Mesenchymal stem cell (in vitro differentiated cells and primary cell): Measurements from ENCODE around the gene CACNA1I.

Source experiments
- DNase-seq: peaks from one replicate; pipeline ENCODE4 v3.0.0-alpha.2; 2013
- H2AFZ ChIP-seq: one replicate; pipeline ENCODE4 v1.6.1; 2013; ENCODE audit warnings: low read depth, mild to moderate bottlenecking, control low read depth, inconsistent platforms, low read length, moderate library complexity
- H2AK5ac ChIP-seq: 2 replicates; pipeline ENCODE4 v1.6.1; 2013; ENCODE audit warnings: low read length, moderate library complexity, mild to moderate bottlenecking, inconsistent platforms; ENCODE audit not compliant: severe bottlenecking
- H2BK120ac ChIP-seq: one replicate; pipeline ENCODE4 v1.6.1; 2013; ENCODE audit warnings: low read depth, mild to moderate bottlenecking, inconsistent platforms, low read length, moderate library complexity
- H2BK12ac ChIP-seq, 2 experiments: one replicate each; pipeline ENCODE4 v1.6.1; 2013; ENCODE audit warnings: inconsistent platforms in 2 of 2, low read length in 2 of 2, mild to moderate bottlenecking in 2 of 2, moderate library complexity in 2 of 2, control low read depth in 1 of 2
- H2BK15ac ChIP-seq: one replicate; pipeline ENCODE4 v1.6.1; 2013; ENCODE audit warnings: mild to moderate bottlenecking, low read depth, inconsistent platforms; ENCODE audit not compliant: poor library complexity, severe bottlenecking
- H2BK5ac ChIP-seq: 2 replicates; pipeline ENCODE4 v1.6.1; 2013; ENCODE audit warnings: low read depth, mild to moderate bottlenecking, low read length, control low read depth, inconsistent platforms; ENCODE audit not compliant: poor library complexity, severe bottlenecking
- H3K14ac ChIP-seq, 2 experiments: one replicate each; pipeline ENCODE4 v1.6.1; 2013; ENCODE audit warnings: inconsistent platforms in 2 of 2, low read length in 2 of 2, control low read depth in 1 of 2, mild to moderate bottlenecking in 1 of 2, moderate library complexity in 1 of 2
- H3K18ac ChIP-seq, 2 experiments: one replicate each; pipeline ENCODE4 v1.6.1; 2013; ENCODE audit warnings: inconsistent platforms in 2 of 2, low read length in 2 of 2, control low read depth in 1 of 2, low read depth in 1 of 2, mild to moderate bottlenecking in 1 of 2
- H3K23ac ChIP-seq, 2 experiments: one replicate each; pipeline ENCODE4 v1.6.1; 2013; ENCODE audit warnings: inconsistent platforms in 2 of 2, low read length in 2 of 2, mild to moderate bottlenecking in 2 of 2, moderate library complexity in 2 of 2, control low read depth in 1 of 2
- H3K27ac ChIP-seq: 2 replicates; pipeline ENCODE4 v1.5.1; 2013; ENCODE audit warnings: mild to moderate bottlenecking, moderate library complexity, low read length, control low read depth, inconsistent platforms; ENCODE audit not compliant: poor library complexity, severe bottlenecking
- H3K27me3 ChIP-seq, 2 experiments: 2 replicates each; pipeline versions ENCODE4 v1.6.1 to v1.7.0; 2013; ENCODE audit warnings: low read length in 2 of 2, mild to moderate bottlenecking in 2 of 2, moderate library complexity in 2 of 2, control low read depth in 1 of 2, inconsistent platforms in 1 of 2; ENCODE audit not compliant: control insufficient read depth in 1 of 2, insufficient read depth in 1 of 2
- H3K36me3 ChIP-seq, 2 experiments: 2 replicates each; pipeline versions ENCODE4 v1.6.1 to v1.7.0; 2013; ENCODE audit warnings: low read length in 2 of 2, control low read depth in 1 of 2, inconsistent platforms in 1 of 2, low read depth in 1 of 2, mild to moderate bottlenecking in 1 of 2; ENCODE audit not compliant: insufficient read depth in 2 of 2, control insufficient read depth in 1 of 2
- H3K4ac ChIP-seq, 2 experiments: one replicate each; pipeline ENCODE4 v1.6.1; 2013; ENCODE audit warnings: inconsistent platforms in 2 of 2, low read length in 2 of 2, mild to moderate bottlenecking in 2 of 2, moderate library complexity in 2 of 2, control low read depth in 1 of 2, low read depth in 1 of 2
- H3K4me1 ChIP-seq: 2 replicates; pipeline ENCODE4 v1.6.1; 2013; ENCODE audit warnings: low read depth, low read length, control low read depth; ENCODE audit not compliant: control insufficient read depth, insufficient read depth
- H3K4me2 ChIP-seq: 2 replicates; pipeline ENCODE4 v1.6.1; 2013; ENCODE audit warnings: low read length, mild to moderate bottlenecking, inconsistent platforms; ENCODE audit not compliant: poor library complexity, severe bottlenecking
- H3K4me3 ChIP-seq, 2 experiments: 2 replicates each; pipeline versions ENCODE4 v1.5.1 to v1.7.0; 2013; ENCODE audit warnings: low read length in 2 of 2, mild to moderate bottlenecking in 2 of 2, control low read depth in 1 of 2, low read depth in 1 of 2; ENCODE audit not compliant: insufficient read depth in 1 of 2
- H3K79me1 ChIP-seq: replicated peaks from 2 replicates; pipeline ENCODE4 v1.6.1; 2013; ENCODE audit warnings: mild to moderate bottlenecking, control low read depth, low read length, inconsistent platforms; ENCODE audit not compliant: poor library complexity, severe bottlenecking
- H3K9ac ChIP-seq: 2 replicates; pipeline ENCODE4 v1.7.0; 2013; ENCODE audit warnings: mild to moderate bottlenecking, low read length, moderate library complexity
- H3K9me3 ChIP-seq: 2 replicates; pipeline ENCODE4 v1.7.0; 2013; ENCODE audit warnings: mild to moderate bottlenecking, low read length; ENCODE audit not compliant: control insufficient read depth
- H4K8ac ChIP-seq: one replicate; pipeline ENCODE4 v1.6.1; 2013; ENCODE audit warnings: inconsistent platforms, mild to moderate bottlenecking, low read length, moderate library complexity
- H4K91ac ChIP-seq: one replicate; pipeline ENCODE4 v1.6.1; 2013; ENCODE audit warnings: mild to moderate bottlenecking, low read length, inconsistent platforms
- WGBS: methylation state at CpG from one replicate; pipeline ENCODE4 v1.1.7; 2013; ENCODE audit warnings: mixed read lengths; 5-methylcytosine and 5-hydroxymethylcytosine counted together

CACNA1I gene

GRCh38 chr22:39734866-39735265 lies 164.3 kb downstream of the CACNA1I start:
- no peak overlapping the region for H3K27ac ChIP-seq
- no peak overlapping the region for H3K14ac ChIP-seq
- H3K4me2 ChIP-seq, result no peak overlapping the region
- H3K23ac ChIP-seq, result no peak overlapping the region
- H2BK120ac ChIP-seq, result no peak overlapping the region
- WGBS, result 82% methylated on average over 5 of the region's 5 CpGs
- H3K4me1 ChIP-seq, result no peaks in the 10 kb centered on the region
- no peak overlapping the region for H3K9ac ChIP-seq
- no peak overlapping the region for H2BK15ac ChIP-seq
- H3K18ac ChIP-seq, result no peak overlapping the region
- H3K4me3 ChIP-seq, result no peak overlapping the region
- DNase-seq, result no peak
- peaks cover 46 to 63% of the 10 kb centered on the region in 2 experiments for H3K27me3 ChIP-seq
- H4K91ac ChIP-seq, result no peak overlapping the region
- H2BK12ac ChIP-seq, result no peak overlapping the region
- H3K79me1 ChIP-seq, result no peaks in the 10 kb centered on the region
- H4K8ac ChIP-seq, result no peak overlapping the region
- peak overlapping the region; percentile 55 for H2AFZ ChIP-seq
- no peak overlapping the region for H2BK5ac ChIP-seq
- H3K9me3 ChIP-seq, result peaks cover 5% of the 10 kb centered on the region
- H3K36me3 ChIP-seq, result no peaks in the 10 kb centered on the region
- no peak overlapping the region for H3K4ac ChIP-seq
- no peak overlapping the region for H2AK5ac ChIP-seq

GRCh38 chr22:39735776-39736175 lies 165.2 kb downstream of the CACNA1I start:
- Histone ChIP-seq H3K23ac (no peak overlapping the region), H3K9me3 (peaks cover 7% of the 10 kb centered on the region), H2BK15ac (no peak overlapping the region), H2AFZ (no peak overlapping the region), H3K4me2 (no peak overlapping the region), H3K18ac (no peak overlapping the region), H3K4ac (no peak overlapping the region), H3K9ac (no peak overlapping the region), H2BK5ac (no peak overlapping the region), H3K27ac (no peak overlapping the region), H2BK12ac (no peak overlapping the region), H3K79me1 (no peaks in the 10 kb centered on the region), H4K8ac (no peak overlapping the region), H2BK120ac (no peak overlapping the region), H3K4me3 (no peak overlapping the region), H4K91ac (no peak overlapping the region), H3K27me3 (peaks cover 46 to 59% of the 10 kb centered on the region in 2 experiments), H3K36me3 (no peaks in the 10 kb centered on the region), H3K14ac (no peak overlapping the region), H3K4me1 (no peaks in the 10 kb centered on the region), H2AK5ac (no peak overlapping the region)
- DNase-seq, result no peak
- WGBS, result 87% methylated on average over 9 of the region's 10 CpGs

- no peak overlapping the region for H3K23ac ChIP-seq
- peaks cover 25 to 41% of the 10 kb centered on the region in 2 experiments for H3K27me3 ChIP-seq
- no peak overlapping the region for H3K9ac ChIP-seq
- no peak overlapping the region for H3K27ac ChIP-seq
- H3K4me1 ChIP-seq, result no peaks in the 10 kb centered on the region
- H4K8ac ChIP-seq, result no peak overlapping the region
- no peaks in the 10 kb centered on the region for H3K36me3 ChIP-seq
- no peak overlapping the region for H3K14ac ChIP-seq
- H3K4ac ChIP-seq, result no peak overlapping the region
- H2BK15ac ChIP-seq, result no peak overlapping the region
- no peak overlapping the region for H2AFZ ChIP-seq
- H2BK12ac ChIP-seq, result no peak overlapping the region
- no peak overlapping the region for H4K91ac ChIP-seq
- no peak overlapping the region for H3K4me2 ChIP-seq
- no peak overlapping the region for H2AK5ac ChIP-seq
- DNase-seq, result peak; percentile 31
- H3K9me3 ChIP-seq, result peaks cover 8% of the 10 kb centered on the region
- H3K4me3 ChIP-seq, result no peak overlapping the region
- H2BK120ac ChIP-seq, result no peak overlapping the region
- 93% methylated on average over 1 of the region's 1 CpG for WGBS
- no peak overlapping the region for H2BK5ac ChIP-seq
- no peaks in the 10 kb centered on the region for H3K79me1 ChIP-seq
- no peak overlapping the region for H3K18ac ChIP-seq
Measured at GRCh38 chr22:39738746-39739145, 168.2 kb downstream of the CACNA1I start.
